ENCODE results near the gene MGAT3. TPM values are rescaled to one million over a fixed set of nuclear protein-coding genes. Genes with fewer than 3 reads are reported as not detected.

MGAT3 gene
- total and polyA plus RNA-seq, 2 donors (not counting 3 experiments of a cell fraction or from before 2014, with no cell fraction given): not detected

DNA sequence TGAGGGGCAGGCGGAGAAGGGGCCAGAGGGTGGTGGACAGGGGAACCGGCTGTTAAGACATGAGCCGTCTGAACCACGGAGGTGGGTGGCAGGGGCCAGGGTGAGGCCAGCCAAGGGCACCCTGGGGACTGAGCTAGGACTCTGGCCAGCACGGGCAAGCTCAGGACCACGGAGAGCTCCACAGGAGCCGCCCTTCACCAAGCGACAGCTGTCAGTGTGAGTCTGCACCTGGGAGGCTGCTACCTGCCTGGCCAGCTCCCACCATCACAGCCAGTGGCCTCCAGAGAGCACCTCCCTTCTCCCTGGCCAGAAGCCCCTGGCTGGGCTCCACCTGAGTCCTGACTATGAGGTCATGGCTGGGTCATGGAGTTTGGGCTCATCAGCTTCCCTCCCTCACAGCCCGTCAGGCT lies 21.6 kb downstream of the MGAT3 start:
- Histone ChIP-seq H3K4me1 (ENCODE audit: control insufficient read depth, extremely low read depth, insufficient read depth, low read length) (no peaks in the 10 kb centered on the region), H3K4me2 (ENCODE audit: insufficient read depth, low read length) (no peak overlapping the region), H3K4me3 (replicated peaks in 1 of 3; ENCODE audit: insufficient read depth in 1 of 3, low read depth in 1 of 3, low read length in 3 of 3) (no peak overlapping the region), H3K9me1 (replicated peaks; ENCODE audit: control insufficient read depth, extremely low read depth, insufficient read depth, low read length) (no peaks in the 10 kb centered on the region), H3K27ac (ENCODE audit: insufficient read depth, low read depth, low read length) (no peak overlapping the region), H2AFZ (ENCODE audit: low read depth, low read length) (no peak overlapping the region), H3K9me3 (replicated peaks; ENCODE audit: control insufficient read depth, insufficient read depth, low read length) (no peaks in the 10 kb centered on the region), H3K27me3 (ENCODE audit: control insufficient read depth in 2 of 2, insufficient read depth in 2 of 2, low read length in 2 of 2) (no peaks in the 10 kb centered on the region), H3K9ac (replicated peaks; ENCODE audit: extremely low read depth, insufficient read depth, low read length) (no peak overlapping the region), H3K36me3 (ENCODE audit: control insufficient read depth in 2 of 2, extremely low read depth in 1 of 2, insufficient read depth in 2 of 2, low read length in 2 of 2) (no peaks in the 10 kb centered on the region), H4K20me1 (replicated peaks; ENCODE audit: control insufficient read depth, extremely low read depth, insufficient read depth, low read length) (no peaks in the 10 kb centered on the region), H3K79me2 (ENCODE audit: control insufficient read depth, insufficient read depth, low read length) (no peaks in the 10 kb centered on the region)
- POLR2A ChIA-PET: interaction anchor here (0.7 kb wide), 1 partner anchor 26 kb away, joined by 3 read pairs; no protein-coding TSS in a partner anchor
- dilution Hi-C loops (cut with MboI; ENCODE audit: extremely low pct_ligation_motif_present, low sequenced_read_pairs) (no loop called here), intact Hi-C loops (cut with micrococcal nuclease) (no loop called here)
- TF ChIP-seq POLR2AphosphoS5 (IDR thresholded peaks at IDR 0.05; ENCODE audit: insufficient read depth, low read depth, low read length) (no peak), JUN (IDR thresholded peaks at IDR 0.05; ENCODE audit: borderline replicate concordance, insufficient read depth, insufficient read length, low read depth) (no peak), POLR2A (IDR thresholded peaks at IDR 0.05; ENCODE audit: low read depth, low read length) (no peak), FOS (IDR thresholded peaks at IDR 0.05; ENCODE audit: borderline replicate concordance, insufficient read depth, low read length) (no peak), EZH2 (IDR thresholded peaks at IDR 0.05; ENCODE audit: borderline replicate concordance, low read depth, low read length, severe bottlenecking) (no peak), GATA2 (IDR thresholded peaks at IDR 0.05; ENCODE audit: insufficient read depth, insufficient read length, low read depth, low read length) (no peak), MYC (IDR thresholded peaks at IDR 0.05; ENCODE audit: low read depth, low read length) (no peak)
- TF ChIP-seq, protein P1, sequence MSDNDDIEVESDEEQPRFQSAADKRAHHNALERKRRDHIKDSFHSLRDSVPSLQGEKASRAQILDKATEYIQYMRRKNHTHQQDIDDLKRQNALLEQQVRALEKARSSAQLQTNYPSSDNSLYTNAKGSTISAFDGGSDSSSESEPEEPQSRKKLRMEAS (IDR thresholded peaks at IDR 0.05; ENCODE audit: insufficient read depth, insufficient read length): no peak
- TF ChIP-seq, protein P2, sequence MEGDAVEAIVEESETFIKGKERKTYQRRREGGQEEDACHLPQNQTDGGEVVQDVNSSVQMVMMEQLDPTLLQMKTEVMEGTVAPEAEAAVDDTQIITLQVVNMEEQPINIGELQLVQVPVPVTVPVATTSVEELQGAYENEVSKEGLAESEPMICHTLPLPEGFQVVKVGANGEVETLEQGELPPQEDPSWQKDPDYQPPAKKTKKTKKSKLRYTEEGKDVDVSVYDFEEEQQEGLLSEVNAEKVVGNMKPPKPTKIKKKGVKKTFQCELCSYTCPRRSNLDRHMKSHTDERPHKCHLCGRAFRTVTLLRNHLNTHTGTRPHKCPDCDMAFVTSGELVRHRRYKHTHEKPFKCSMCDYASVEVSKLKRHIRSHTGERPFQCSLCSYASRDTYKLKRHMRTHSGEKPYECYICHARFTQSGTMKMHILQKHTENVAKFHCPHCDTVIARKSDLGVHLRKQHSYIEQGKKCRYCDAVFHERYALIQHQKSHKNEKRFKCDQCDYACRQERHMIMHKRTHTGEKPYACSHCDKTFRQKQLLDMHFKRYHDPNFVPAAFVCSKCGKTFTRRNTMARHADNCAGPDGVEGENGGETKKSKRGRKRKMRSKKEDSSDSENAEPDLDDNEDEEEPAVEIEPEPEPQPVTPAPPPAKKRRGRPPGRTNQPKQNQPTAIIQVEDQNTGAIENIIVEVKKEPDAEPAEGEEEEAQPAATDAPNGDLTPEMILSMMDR (IDR thresholded peaks at IDR 0.05; ENCODE audit: extremely low read depth in 1 of 2, insufficient read depth in 1 of 2, low read depth in 1 of 2, low read length in 2 of 2): no peak
- CTCF ChIA-PET: interaction anchor here (0.9 to 1.2 kb wide), 5 partner anchors 12 to 135 kb away, joined by 3 to 7 read pairs (median 4); no protein-coding TSS in a partner anchor
- no TSS peak for BruUV-seq (replicated peaks)
- FAIRE-seq (no peak), DNase-seq (ENCODE audit: low read depth, low spot score) (no peak)

Data from endothelial cell of umbilical vein (primary cell).